ENCODE data around the gene MTHFD1L. TPM values are rescaled to one million over a fixed set of nuclear protein-coding genes. Genes with fewer than 3 reads are reported as not detected.

MTHFD1L gene
- total RNA-seq, 4 donors from 2014 or later = 3.3 to 7.8 (median 3.8) TPM

GRCh38 chr6:150993253-150993652 is 127.8 kb downstream of the MTHFD1L start:
- no peak for TF ChIP-seq CTCF (IDR thresholded peaks at IDR 0.05; ENCODE audit: low read depth)

- TF ChIP-seq CTCF (IDR thresholded peaks at IDR 0.05; ENCODE audit: low read depth) = no peak
Observed at GRCh38 chr6:150994026-150994425, 128.5 kb downstream of the MTHFD1L start.

- TF ChIP-seq CTCF (IDR thresholded peaks at IDR 0.05; ENCODE audit: low read depth) = no peak
Observed at GRCh38 chr6:150996968-150997367, 131.5 kb downstream of the MTHFD1L start.

- TF ChIP-seq CTCF (IDR thresholded peaks at IDR 0.05; ENCODE audit: low read depth) = no peak
Observed at GRCh38 chr6:150999107-150999506, 133.6 kb downstream of the MTHFD1L start.

- no peak for TF ChIP-seq CTCF (IDR thresholded peaks at IDR 0.05; ENCODE audit: low read depth)
Observed at GRCh38 chr6:150999576-150999975, 134.1 kb downstream of the MTHFD1L start.

GRCh38 chr6:151001387-151002056 is 136.0 kb downstream of the MTHFD1L start:
- no peak for TF ChIP-seq CTCF (IDR thresholded peaks at IDR 0.05; ENCODE audit: low read depth)

GRCh38 chr6:151002057-151002450 is 136.6 kb downstream of the MTHFD1L start:
- no peak for TF ChIP-seq CTCF (IDR thresholded peaks at IDR 0.05; ENCODE audit: low read depth)
